GM13977 (cell line): ENCODE results near the gene RGMB.

Experiments used
- DNase-seq: peaks from one replicate; pipeline ENCODE4 v3.0.0; 2012; ENCODE audit warnings: low spot score
- in situ Hi-C: fragments of 300-500 bp; cut with MboI; formaldehyde crosslinking; loops from one replicate; pipeline ENCODE4 v1.12.0; 2022; ENCODE audit warnings: low sequenced_read_pairs, low pct_unique_long_range_greater_than_20kb, mixed read lengths, inconsistent platforms; ENCODE audit not compliant: unreplicated experiment
- TF ChIP-seq, protein P1 (sequence below): IDR thresholded peaks from 2 replicates; pipeline ENCODE4 v1.5.1; 2012; ENCODE audit warnings: mild to moderate bottlenecking, control low read depth; ENCODE audit not compliant: insufficient read depth; ENCODE audit errors: extremely low read depth, missing control alignments

RGMB gene

GRCh38 chr5:98843481-98843880, 70.0 kb downstream of the RGMB start:
- DNase-seq = no peak
- TF ChIP-seq, protein P1, sequence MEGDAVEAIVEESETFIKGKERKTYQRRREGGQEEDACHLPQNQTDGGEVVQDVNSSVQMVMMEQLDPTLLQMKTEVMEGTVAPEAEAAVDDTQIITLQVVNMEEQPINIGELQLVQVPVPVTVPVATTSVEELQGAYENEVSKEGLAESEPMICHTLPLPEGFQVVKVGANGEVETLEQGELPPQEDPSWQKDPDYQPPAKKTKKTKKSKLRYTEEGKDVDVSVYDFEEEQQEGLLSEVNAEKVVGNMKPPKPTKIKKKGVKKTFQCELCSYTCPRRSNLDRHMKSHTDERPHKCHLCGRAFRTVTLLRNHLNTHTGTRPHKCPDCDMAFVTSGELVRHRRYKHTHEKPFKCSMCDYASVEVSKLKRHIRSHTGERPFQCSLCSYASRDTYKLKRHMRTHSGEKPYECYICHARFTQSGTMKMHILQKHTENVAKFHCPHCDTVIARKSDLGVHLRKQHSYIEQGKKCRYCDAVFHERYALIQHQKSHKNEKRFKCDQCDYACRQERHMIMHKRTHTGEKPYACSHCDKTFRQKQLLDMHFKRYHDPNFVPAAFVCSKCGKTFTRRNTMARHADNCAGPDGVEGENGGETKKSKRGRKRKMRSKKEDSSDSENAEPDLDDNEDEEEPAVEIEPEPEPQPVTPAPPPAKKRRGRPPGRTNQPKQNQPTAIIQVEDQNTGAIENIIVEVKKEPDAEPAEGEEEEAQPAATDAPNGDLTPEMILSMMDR = no peak
- in situ Hi-C loops = no loop called here

DNA sequence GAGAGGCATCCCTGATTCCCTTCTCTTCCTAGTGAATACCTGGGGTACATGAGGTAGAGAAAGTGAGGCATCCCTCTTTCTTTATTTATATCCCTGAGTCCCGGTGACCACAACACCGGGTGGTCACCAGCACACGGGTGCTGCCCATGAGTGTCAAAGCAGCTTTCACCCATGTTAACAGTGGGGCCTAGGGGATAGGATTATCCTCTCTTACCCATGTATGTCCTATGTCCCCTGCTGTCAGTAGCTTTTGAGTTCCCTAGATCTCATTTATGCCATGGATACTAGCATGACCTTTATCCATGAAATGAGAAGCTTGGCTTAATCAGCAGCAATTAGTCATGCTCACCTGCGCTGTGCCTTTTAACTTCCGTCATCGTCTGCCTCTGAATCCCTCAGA, 71.4 kb downstream of the RGMB start:
- no peak for DNase-seq
- TF ChIP-seq, protein P1 = no peak
- in situ Hi-C loops = no loop called here

DNA sequence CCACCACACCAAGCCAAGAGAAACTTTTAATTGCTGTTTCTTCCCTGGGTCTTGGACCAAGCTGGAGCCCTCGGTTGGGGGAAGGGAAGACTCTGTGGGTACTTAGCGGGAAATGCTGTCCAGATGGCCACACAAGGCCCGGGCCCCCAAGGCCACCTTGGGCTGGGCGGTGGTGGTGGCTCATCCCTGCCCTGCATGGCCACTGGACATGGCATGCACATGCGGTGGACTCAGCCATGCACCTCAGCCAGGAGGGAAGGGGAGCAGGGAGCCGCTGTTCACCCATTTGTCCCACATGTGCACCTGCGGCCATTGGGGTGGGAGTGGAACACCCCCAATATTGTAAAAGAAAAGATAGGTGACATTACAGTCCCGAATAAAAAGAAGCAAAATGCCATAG, 72.4 kb downstream of the RGMB start:
- in situ Hi-C loops = no loop called here
- TF ChIP-seq, protein P1 = no peak
- DNase-seq = no peak
